ENCODE results near the gene MAGEC2. TPM values are rescaled to one million over a fixed set of nuclear protein-coding genes. Genes with fewer than 3 reads are reported as not detected.

MAGEC2 gene
- total RNA-seq, 1 experiment from 2014 or later: 0.09 TPM

DNA sequence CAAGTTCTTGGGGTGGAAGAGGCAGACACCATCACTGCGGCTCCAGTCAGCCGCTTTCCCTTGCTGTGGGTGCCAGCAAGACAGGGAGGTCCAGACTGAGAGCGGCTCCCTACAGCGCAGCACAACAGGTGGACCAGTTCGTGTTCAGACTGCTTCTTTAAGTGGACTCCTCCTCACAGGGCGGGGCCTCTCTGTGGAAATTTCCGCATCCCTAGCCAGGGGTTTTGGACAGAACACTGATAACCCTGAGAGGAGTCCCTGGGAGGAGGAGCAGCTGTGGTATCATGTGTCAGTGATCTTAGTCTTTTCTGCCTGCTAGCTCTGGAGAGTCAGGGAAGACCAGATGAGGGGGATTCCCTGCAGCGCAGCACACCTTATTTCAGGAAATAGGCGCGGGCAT is 48.5 kb downstream of the MAGEC2 start (continued):
- TF ChIP-seq, protein P1, sequence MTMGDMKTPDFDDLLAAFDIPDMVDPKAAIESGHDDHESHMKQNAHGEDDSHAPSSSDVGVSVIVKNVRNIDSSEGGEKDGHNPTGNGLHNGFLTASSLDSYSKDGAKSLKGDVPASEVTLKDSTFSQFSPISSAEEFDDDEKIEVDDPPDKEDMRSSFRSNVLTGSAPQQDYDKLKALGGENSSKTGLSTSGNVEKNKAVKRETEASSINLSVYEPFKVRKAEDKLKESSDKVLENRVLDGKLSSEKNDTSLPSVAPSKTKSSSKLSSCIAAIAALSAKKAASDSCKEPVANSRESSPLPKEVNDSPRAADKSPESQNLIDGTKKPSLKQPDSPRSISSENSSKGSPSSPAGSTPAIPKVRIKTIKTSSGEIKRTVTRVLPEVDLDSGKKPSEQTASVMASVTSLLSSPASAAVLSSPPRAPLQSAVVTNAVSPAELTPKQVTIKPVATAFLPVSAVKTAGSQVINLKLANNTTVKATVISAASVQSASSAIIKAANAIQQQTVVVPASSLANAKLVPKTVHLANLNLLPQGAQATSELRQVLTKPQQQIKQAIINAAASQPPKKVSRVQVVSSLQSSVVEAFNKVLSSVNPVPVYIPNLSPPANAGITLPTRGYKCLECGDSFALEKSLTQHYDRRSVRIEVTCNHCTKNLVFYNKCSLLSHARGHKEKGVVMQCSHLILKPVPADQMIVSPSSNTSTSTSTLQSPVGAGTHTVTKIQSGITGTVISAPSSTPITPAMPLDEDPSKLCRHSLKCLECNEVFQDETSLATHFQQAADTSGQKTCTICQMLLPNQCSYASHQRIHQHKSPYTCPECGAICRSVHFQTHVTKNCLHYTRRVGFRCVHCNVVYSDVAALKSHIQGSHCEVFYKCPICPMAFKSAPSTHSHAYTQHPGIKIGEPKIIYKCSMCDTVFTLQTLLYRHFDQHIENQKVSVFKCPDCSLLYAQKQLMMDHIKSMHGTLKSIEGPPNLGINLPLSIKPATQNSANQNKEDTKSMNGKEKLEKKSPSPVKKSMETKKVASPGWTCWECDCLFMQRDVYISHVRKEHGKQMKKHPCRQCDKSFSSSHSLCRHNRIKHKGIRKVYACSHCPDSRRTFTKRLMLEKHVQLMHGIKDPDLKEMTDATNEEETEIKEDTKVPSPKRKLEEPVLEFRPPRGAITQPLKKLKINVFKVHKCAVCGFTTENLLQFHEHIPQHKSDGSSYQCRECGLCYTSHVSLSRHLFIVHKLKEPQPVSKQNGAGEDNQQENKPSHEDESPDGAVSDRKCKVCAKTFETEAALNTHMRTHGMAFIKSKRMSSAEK (CRISPR knock-in tag; IDR thresholded peaks at IDR 0.05; ENCODE audit: borderline replicate concordance): no peak
- TF ChIP-seq, protein P2, sequence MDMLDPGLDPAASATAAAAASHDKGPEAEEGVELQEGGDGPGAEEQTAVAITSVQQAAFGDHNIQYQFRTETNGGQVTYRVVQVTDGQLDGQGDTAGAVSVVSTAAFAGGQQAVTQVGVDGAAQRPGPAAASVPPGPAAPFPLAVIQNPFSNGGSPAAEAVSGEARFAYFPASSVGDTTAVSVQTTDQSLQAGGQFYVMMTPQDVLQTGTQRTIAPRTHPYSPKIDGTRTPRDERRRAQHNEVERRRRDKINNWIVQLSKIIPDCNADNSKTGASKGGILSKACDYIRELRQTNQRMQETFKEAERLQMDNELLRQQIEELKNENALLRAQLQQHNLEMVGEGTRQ (CRISPR knock-in tag; IDR thresholded peaks at IDR 0.05): no peak
- TF ChIP-seq ZNF121 (CRISPR knock-in tag; IDR thresholded peaks at IDR 0.05) (no peak), ZNF232 (CRISPR knock-in tag; IDR thresholded peaks at IDR 0.05) (no peak)

Data from WTC11 (cell line).